Skin epidermis (tissue), 12 donors: ENCODE measurements around the gene GRK1.

Source experiments
- H3K27ac ChIP-seq, 21 experiments: fragments of 200-600 bp; sonication (generic) in 11 of 21; one replicate each; pipeline ENCODE4 v1.5.0; 2020; ENCODE audit warnings: mild to moderate bottlenecking in 3 of 21, inconsistent platforms in 2 of 21, moderate library complexity in 2 of 21
- H3K4me3 ChIP-seq, 7 experiments: fragments of 200-600 bp; sonication (generic) in 2 of 7; one replicate each; pipeline ENCODE4 v1.5.0; 2020; ENCODE audit warnings: inconsistent platforms in 2 of 7, mild to moderate bottlenecking in 2 of 7, moderate library complexity in 1 of 7

The GRK1 gene

DNA sequence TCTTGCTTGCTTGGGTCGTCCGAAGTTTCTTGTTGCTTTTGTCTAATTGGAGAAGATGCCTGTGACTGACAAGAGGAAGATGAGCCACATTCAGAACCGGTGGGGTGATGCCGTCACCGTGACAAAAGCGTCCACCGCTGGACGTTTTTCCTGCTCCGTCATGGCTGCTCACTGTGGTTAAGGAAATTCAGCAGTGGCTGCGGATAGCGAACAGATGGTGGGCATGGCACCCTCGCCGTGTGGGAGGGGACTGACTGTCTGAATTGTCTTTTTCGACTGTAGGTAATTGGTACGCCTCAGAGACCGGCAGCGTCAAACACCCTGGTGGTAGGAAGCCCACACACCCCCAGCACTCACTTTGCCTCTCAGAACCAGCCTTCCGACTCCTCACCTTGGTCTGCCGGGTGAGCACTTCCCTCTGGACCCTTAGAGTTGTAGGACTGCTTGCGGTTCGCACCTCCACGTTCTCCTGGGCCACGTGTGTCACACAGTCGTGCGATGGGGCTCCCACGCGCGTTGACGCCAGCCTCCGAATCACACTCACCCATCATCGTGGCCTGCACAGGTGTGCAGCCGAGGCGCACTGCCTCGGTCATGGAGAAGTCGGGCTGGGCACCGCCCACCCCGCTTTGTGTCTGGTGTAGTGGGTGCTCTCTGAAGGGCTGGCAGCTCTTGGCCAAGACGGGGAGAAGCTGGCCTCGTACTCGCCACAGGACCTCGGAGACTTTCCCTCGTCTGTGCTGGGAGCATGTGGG, 35.5 kb upstream of the GRK1 start:
- Histone ChIP-seq H3K4me3 (no peak overlapping the region), H3K27ac (no peak overlapping the region)

DNA sequence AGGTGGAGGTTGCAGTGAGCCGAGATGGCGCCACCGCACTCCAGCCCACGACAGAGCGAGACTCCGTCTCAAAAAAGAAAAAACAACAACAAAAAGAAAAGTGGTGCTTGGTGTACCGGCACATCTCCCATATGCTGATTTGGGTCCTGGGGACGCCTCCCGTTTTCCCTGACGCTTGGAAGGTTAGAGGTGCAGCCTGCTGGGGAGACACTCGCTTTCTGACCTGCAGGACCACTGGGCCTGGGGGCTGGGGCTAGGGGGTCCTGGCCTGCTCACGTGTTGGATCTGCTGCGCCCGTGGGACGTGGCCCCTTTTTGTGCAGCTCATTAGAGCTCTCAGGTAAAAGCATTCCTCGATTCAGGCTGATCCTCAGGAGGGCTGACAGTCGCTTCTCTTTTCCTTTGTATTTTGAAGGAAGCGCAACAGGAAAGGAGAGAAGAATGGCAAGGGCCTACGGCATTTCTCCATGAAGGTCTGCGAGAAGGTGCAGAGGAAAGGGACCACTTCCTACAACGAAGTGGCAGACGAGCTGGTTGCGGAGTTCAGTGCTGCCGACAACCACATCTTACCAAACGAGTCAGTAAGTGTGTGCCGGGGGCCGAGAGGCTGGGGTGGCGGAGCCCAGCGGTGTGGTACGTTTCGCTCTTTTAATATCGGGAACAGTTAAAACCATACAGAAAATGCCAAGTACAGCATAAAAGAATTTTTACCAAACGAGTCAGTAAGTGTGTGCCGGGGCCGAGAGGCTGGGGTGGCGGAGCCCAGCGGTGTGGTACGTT, 34.1 kb upstream of the GRK1 start:
- Histone ChIP-seq H3K27ac (no peak overlapping the region), H3K4me3 (no peak overlapping the region)

GRCh38 chr13:113633485-113633873, 33.5 kb upstream of the GRK1 start:
- no peak overlapping the region for H3K27ac ChIP-seq
- H3K4me3 ChIP-seq: no peak overlapping the region

- H3K4me3 ChIP-seq: no peak overlapping the region
Measured at GRCh38 chr13:113634279-113635047, 32.6 kb upstream of the GRK1 start.

DNA sequence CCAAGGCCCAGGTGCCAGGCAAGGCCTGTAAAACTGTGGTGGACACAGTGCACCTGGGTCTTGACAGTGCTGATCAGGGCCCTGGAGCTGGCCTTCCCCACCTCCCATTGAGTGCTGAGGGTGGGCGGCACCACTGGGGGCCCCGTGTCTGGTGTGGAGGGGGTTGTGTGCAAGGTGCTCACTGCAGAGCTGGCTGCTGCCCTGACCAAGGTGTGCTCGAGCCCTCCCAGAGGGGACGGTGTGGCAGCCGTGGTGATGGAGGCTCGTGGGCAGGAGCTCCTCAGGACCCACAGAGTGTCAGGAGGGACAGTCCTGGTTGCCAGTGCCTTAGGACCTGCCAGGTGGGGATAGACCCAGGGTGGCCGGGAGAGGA, 32.0 kb upstream of the GRK1 start:
- Histone ChIP-seq H3K27ac (no peak overlapping the region), H3K4me3 (no peak overlapping the region)

More at GRCh38 chr13:113634279-113635047, 32.6 kb upstream of the GRK1 start:
- H3K27ac ChIP-seq: no peak overlapping the region

DNA sequence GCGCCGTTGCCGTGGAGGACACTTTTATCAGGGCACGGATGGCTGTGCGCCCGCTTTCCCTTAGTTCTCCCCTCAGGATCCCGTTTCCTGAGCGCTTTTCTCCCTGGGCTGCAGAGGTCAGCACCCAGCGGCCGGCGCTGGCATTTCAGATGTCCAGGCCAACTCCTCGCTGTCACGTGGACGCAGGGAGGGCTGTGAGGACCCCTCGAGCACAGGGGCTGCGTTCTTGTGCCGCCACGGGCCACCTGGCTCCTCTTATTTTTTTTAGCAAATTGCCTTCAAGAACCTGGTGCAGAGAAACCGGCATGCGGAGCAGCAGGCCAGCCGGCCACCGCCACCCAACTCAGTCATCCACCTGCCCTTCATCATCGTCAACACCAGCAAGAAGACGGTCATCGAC, 31.3 kb upstream of the GRK1 start:
- H3K4me3 ChIP-seq: no peak overlapping the region
- H3K27ac ChIP-seq: no peak overlapping the region

- H3K27ac ChIP-seq: no peak overlapping the region
Measured at GRCh38 chr13:113636266-113636963, 30.6 kb upstream of the GRK1 start.

GRCh38 chr13:113637262-113638160, 29.5 kb upstream of the GRK1 start:
- Histone ChIP-seq H3K27ac (no peak overlapping the region), H3K4me3 (no peak overlapping the region)

More at GRCh38 chr13:113636266-113636963, 30.6 kb upstream of the GRK1 start:
- H3K4me3 ChIP-seq: no peak overlapping the region

DNA sequence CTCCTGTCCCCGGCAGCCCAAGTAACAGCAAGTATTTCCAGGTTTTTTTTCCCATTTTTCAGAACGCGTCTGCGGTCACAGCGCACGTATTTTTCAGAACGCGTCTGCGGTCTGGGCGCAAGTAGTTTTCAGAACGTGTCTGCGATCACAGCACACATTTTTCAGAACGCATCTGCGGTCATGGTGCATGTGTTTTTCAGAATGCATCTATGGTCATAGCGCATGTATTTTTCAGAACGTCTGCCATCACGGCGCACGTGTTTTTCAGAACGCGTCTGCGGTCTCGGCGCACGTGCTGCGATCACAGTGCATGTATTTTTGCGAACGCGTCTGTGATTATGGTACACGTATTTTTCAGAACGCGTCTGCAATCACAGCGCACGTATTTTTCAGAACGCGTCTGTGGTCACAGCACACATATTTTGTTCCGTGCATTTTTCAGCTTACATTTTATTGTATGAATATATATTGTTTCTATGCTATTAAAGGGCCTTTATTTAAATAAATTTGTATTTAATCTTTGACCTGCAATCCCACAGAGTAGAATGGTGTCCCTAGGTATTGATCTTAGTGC, 28.8 kb upstream of the GRK1 start:
- Histone ChIP-seq H3K4me3 (no peak overlapping the region), H3K27ac (no peak overlapping the region)

- Histone ChIP-seq H3K4me3 (no peak overlapping the region), H3K27ac (no peak overlapping the region)
Measured at GRCh38 chr13:113638806-113639205, 28.2 kb upstream of the GRK1 start.

DNA sequence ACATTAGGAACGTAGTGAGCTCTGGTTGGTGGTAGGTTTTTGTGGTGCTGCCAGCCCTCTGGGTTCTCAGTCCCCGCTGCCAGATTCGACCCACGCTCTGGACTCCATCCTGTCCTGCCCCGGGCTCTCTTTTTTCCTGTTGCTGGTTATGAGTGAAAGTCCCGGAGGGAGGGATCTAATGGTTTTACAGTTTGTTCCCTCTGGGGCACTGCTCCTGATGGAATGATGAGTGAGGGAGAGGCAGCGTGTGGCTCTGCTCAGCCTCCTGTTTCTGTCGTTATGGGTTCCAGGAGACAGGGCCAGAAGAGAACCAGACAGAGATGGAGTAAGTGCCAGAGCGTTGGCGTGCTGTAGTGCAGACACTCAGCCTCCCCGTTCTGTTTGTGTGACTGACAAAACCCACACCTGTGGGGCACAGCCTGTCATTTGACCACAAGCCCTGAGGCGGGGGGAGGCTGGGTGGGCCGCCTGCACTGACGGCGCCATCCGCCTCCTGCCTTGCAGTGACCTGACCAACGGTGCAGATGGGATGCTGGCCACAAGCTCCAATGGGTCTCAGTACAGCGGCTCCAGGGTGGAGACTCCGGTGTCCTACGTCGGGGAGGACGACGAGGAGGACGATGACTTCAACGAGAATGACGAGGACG, 27.3 kb upstream of the GRK1 start:
- Histone ChIP-seq H3K4me3 (no peak overlapping the region), H3K27ac (no peak overlapping the region)

GRCh38 chr13:113641426-113641825, 25.6 kb upstream of the GRK1 start:
- H3K4me3 ChIP-seq: no peak overlapping the region
- no peak overlapping the region for H3K27ac ChIP-seq

DNA sequence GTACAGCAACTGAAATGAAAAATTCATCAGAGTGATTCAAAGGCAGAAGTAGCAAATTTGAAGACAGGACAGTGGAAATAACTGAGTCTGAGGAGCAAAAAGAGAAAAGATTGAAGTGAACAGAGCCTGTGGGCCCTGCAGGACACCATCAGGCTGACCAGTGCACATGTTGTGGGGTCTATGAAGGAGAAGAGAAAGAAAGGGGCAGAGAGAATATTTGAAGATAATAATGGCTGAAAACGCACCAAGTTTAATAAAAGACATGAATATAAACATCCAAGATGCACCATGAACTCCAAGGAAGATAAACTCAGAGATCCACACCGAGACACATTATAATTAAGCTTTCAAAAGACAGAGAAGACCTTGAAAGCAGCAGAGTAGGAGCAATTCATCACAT, 24.5 kb upstream of the GRK1 start:
- Histone ChIP-seq H3K27ac (no peak overlapping the region), H3K4me3 (no peak overlapping the region)

- H3K27ac ChIP-seq: no peak overlapping the region
- H3K4me3 ChIP-seq: no peak overlapping the region
Measured at GRCh38 chr13:113643593-113643992, 23.4 kb upstream of the GRK1 start.

- Histone ChIP-seq H3K4me3 (no peak overlapping the region), H3K27ac (no peak overlapping the region)
Measured at GRCh38 chr13:113644800-113645199, 22.2 kb upstream of the GRK1 start.

DNA sequence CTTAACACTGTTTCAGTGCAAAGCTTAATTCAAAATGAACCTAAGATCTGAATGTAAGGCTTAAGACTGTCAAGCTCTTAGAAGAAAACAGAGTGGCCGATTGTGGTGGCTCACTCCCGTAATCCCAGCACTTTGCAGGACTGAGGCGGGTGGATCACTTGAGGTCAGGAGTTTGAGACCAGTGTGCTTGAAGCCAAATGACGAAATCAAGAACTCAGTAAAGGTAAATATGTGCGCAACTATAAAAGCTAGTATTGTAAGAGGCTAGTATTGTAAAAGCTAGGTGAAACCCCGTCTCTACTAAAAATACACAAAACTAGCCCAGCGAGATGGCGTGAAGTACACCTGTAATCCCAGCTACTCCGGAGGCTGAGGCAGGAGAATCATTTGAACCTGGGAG, 21.7 kb upstream of the GRK1 start:
- no peak overlapping the region for H3K4me3 ChIP-seq
- no peak overlapping the region for H3K27ac ChIP-seq

GRCh38 chr13:113646376-113646775, 20.6 kb upstream of the GRK1 start:
- Histone ChIP-seq H3K27ac (no peak overlapping the region), H3K4me3 (no peak overlapping the region)

DNA sequence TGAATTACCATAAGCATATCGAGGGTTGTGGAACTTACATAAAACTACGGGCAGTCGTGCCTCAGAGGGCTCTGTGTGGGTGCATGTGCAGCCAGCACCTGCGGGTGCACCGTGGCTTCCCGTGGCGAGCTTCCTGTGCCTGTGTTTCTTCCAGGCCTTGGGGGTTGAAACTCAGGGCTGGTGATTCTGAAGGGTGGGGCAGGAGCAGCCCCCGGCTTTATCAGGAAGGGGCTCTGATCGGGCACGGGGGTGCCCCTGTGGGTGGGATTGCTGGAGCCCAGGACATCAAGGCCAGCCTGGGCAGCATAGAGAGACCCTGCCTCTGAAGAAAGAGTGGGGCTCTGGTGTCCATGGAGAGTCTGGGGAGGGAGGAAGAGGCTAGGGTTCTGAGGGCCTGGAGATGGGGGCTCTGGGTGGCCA, 20.1 kb upstream of the GRK1 start:
- Histone ChIP-seq H3K27ac (peak overlapping the region in 1 of 21 experiments; percentile 20), H3K4me3 (no peak overlapping the region)
